ENCODE results near the gene CAPN11. TPM values are rescaled to one million over a fixed set of nuclear protein-coding genes. Genes with fewer than 3 reads are reported as not detected.

Gene CAPN11
- total and polyA plus RNA-seq, 4 donors: 0.08 to 0.19 (median 0.09) TPM; not detected in 1

DNA sequence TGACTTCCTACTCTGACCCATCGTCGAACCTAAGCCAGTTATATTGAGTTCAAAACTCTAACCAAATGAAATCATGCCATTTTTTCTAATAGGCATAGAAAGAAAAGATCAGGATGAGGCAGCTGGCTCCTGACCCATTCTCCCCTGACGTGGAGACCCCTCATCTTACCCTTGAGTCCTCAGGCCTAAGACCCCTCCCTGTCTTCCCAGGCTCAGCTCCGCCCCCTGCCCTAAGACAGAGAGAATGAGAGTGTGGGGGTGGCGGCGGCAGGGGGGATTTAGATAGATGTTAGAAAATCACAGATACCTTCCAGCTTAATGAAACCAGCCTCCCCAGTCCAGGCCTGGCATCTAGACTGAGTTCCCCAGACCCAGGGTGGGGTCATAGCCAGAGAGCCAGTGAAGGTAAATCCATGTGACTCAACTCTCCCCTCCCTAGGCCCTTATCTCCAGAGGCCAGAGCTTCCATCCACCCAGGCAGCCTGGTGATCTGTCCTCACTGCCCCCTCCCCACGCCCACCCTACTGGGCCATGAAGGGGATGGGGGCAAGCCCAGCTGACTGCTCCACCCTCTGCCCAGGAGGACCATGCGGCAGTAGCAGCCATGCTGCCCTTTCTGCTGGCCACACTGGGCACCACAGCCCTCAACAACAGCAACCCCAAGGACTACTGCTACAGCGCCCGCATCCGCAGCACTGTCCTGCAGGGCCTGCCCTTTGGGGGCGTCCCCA lies 24.5 kb upstream of the CAPN11 start:
- peak; percentile 75 for DNase-seq (ENCODE audit: low spot score)
- Histone ChIP-seq H3K36me3 (ENCODE audit: control insufficient read depth in 4 of 4, insufficient read depth in 3 of 4, low read depth in 1 of 4, low read length in 3 of 4) (peaks cover 0 to 25% (median 11%) of the 10 kb centered on the region in 4 donors), H3K27ac (ENCODE audit: low read depth in 1 of 2, low read length in 2 of 2) (no peak overlapping the region), H3K9ac (ENCODE audit: low read depth in 1 of 2, low read length in 2 of 2) (no peak overlapping the region), H3K4me3 (ENCODE audit: low read depth in 1 of 3, low read length in 3 of 3) (no peak overlapping the region), H3K27me3 (ENCODE audit: control insufficient read depth in 4 of 4, insufficient read depth in 4 of 4, low read length in 3 of 4) (no peaks in the 10 kb centered on the region), H3K4me1 (ENCODE audit: control insufficient read depth in 4 of 4, insufficient read depth in 4 of 4, low read length in 3 of 4) (peaks cover 0 to 9% (median 2%) of the 10 kb centered on the region in 4 donors), H3K9me3 (ENCODE audit: control insufficient read depth in 4 of 4, low read length in 3 of 4) (no peaks in the 10 kb centered on the region)
- WGBS: 92% methylated on average over 12 of the region's 12 CpGs
- TF ChIP-seq RXRA (IDR thresholded peaks at IDR 0.05) (no peak), YY1 (IDR thresholded peaks at IDR 0.05) (no peak), FOXA1 (IDR thresholded peaks at IDR 0.05) (no peak), HNF4A (conservative IDR thresholded peaks at IDR 0.05) (no peak), RAD21 (IDR thresholded peaks at IDR 0.05) (no peak), SP1 (IDR thresholded peaks at IDR 0.05) (no peak), EGR1 (IDR thresholded peaks at IDR 0.05; ENCODE audit: low read depth in 2 of 2) (no peak), TAF1 (conservative IDR thresholded peaks at IDR 0.05) (no peak), JUND (IDR thresholded peaks at IDR 0.05) (no peak), HNF4G (IDR thresholded peaks at IDR 0.05) (no peak), FOXA2 (IDR thresholded peaks at IDR 0.05) (no peak), NR2F2 (IDR thresholded peaks at IDR 0.05) (no peak), REST (IDR thresholded peaks at IDR 0.05) (no peak), ZBTB33 (IDR thresholded peaks at IDR 0.05) (no peak), GABPA (IDR thresholded peaks at IDR 0.05 in 1 of 2, conservative IDR thresholded peaks at IDR 0.05 in 1 of 2) (no peak)
- TF ChIP-seq, protein P1, sequence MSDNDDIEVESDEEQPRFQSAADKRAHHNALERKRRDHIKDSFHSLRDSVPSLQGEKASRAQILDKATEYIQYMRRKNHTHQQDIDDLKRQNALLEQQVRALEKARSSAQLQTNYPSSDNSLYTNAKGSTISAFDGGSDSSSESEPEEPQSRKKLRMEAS (IDR thresholded peaks at IDR 0.05): no peak
- TF ChIP-seq, protein P2, sequence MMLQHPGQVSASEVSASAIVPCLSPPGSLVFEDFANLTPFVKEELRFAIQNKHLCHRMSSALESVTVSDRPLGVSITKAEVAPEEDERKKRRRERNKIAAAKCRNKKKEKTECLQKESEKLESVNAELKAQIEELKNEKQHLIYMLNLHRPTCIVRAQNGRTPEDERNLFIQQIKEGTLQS (IDR thresholded peaks at IDR 0.05): no peak
- TF ChIP-seq, protein P3, sequence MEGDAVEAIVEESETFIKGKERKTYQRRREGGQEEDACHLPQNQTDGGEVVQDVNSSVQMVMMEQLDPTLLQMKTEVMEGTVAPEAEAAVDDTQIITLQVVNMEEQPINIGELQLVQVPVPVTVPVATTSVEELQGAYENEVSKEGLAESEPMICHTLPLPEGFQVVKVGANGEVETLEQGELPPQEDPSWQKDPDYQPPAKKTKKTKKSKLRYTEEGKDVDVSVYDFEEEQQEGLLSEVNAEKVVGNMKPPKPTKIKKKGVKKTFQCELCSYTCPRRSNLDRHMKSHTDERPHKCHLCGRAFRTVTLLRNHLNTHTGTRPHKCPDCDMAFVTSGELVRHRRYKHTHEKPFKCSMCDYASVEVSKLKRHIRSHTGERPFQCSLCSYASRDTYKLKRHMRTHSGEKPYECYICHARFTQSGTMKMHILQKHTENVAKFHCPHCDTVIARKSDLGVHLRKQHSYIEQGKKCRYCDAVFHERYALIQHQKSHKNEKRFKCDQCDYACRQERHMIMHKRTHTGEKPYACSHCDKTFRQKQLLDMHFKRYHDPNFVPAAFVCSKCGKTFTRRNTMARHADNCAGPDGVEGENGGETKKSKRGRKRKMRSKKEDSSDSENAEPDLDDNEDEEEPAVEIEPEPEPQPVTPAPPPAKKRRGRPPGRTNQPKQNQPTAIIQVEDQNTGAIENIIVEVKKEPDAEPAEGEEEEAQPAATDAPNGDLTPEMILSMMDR (IDR thresholded peaks at IDR 0.05; ENCODE audit: low read depth, low read length, missing input control): no peak

Data from liver (tissue), 9 donors.